Activated CD4-positive, CD25-positive, alpha-beta regulatory T cell treated with anti-CD3 and anti-CD28 coated beads, Interleukin-2, amount 50 U/mL, for 16 hours (primary cell): ENCODE data around the gene PLEKHM3.
"Not testable (repeated sequence)": the region's sequence is repeated elsewhere in the genome, so short reads cannot be mapped to it uniquely, and the experiment has no call there.

Source experiments
- DNase-seq: peaks from one replicate; pipeline ENCODE4 v3.0.0-alpha.2; 2020; ENCODE audit warnings: low read depth, low spot score

PLEKHM3 gene

GRCh38 chr2:207921606-207922005, 103.7 kb downstream of the PLEKHM3 start:
- DNase-seq, result no peak

GRCh38 chr2:207920721-207921120, 104.6 kb downstream of the PLEKHM3 start:
- no peak for DNase-seq

GRCh38 chr2:207920321-207920720, 105.0 kb downstream of the PLEKHM3 start:
- DNase-seq, result no peak

- no peak for DNase-seq
Measured at GRCh38 chr2:207919164-207919919, 106.0 kb downstream of the PLEKHM3 start.

GRCh38 chr2:207914716-207915115, 110.6 kb downstream of the PLEKHM3 start:
- no peak for DNase-seq

- DNase-seq, result no peak
Measured at GRCh38 chr2:207913772-207914358, 111.5 kb downstream of the PLEKHM3 start.

- no peak for DNase-seq
Measured at GRCh38 chr2:207911856-207912255, 113.5 kb downstream of the PLEKHM3 start.

GRCh38 chr2:207911215-207911614, 114.1 kb downstream of the PLEKHM3 start:
- DNase-seq, result no peak

- not testable (repeated sequence) for DNase-seq
Measured at GRCh38 chr2:207906495-207906894, 118.8 kb downstream of the PLEKHM3 start.

- no peak for DNase-seq
Measured at GRCh38 chr2:207905546-207905945, 119.8 kb downstream of the PLEKHM3 start.

- DNase-seq, result no peak
Measured at GRCh38 chr2:207903236-207903635, 122.1 kb downstream of the PLEKHM3 start.

GRCh38 chr2:207902821-207903220, 122.5 kb downstream of the PLEKHM3 start:
- DNase-seq, result no peak

- no peak for DNase-seq
Measured at GRCh38 chr2:207901829-207902228, 123.5 kb downstream of the PLEKHM3 start.

GRCh38 chr2:207901401-207901800, 123.9 kb downstream of the PLEKHM3 start:
- no peak for DNase-seq

GRCh38 chr2:207898354-207898695, 127.0 kb downstream of the PLEKHM3 start:
- no peak for DNase-seq

GRCh38 chr2:207897541-207898353, 127.6 kb downstream of the PLEKHM3 start:
- no peak for DNase-seq

- DNase-seq, result no peak
Measured at GRCh38 chr2:207896525-207897285, 128.6 kb downstream of the PLEKHM3 start.

GRCh38 chr2:207895274-207895860, 130.0 kb downstream of the PLEKHM3 start:
- DNase-seq, result no peak

- DNase-seq, result no peak
Measured at GRCh38 chr2:207892716-207893402, 132.5 kb downstream of the PLEKHM3 start.

- no peak for DNase-seq
Measured at GRCh38 chr2:207891086-207891844, 134.1 kb downstream of the PLEKHM3 start.
